HepG2 (cell line): Measurements from ENCODE around the gene ZNF444. TPM values are rescaled to one million over a fixed set of nuclear protein-coding genes. Genes with fewer than 3 reads are reported as not detected.
A peak's percentile ranks its signal among the peaks of the same experiment; 100 is the strongest.

Experiments used
- CEBPB ChIP-seq: IDR thresholded peaks from 2 replicates; pipeline ENCODE4 v1.6.1; 2011; ENCODE audit warnings: low read depth, low read length, improper control_type of control experiment, borderline replicate concordance
- DBP ChIP-seq: sonication (generic); formaldehyde crosslinking; IDR thresholded peaks from 2 replicates; pipeline ENCODE4 v1.4.0; 2020; ENCODE audit warnings: missing genetic modification reagents; ENCODE audit errors: not compliant biosample characterization
- HOMEZ ChIP-seq: IDR thresholded peaks from 2 replicates; pipeline ENCODE4 v1.6.1; 2016; ENCODE audit warnings: low read depth
- ISL2 ChIP-seq: sonication (generic); formaldehyde crosslinking; IDR thresholded peaks from 2 replicates; pipeline ENCODE4 v1.5.0; 2020; ENCODE audit warnings: missing genetic modification reagents
- KLF15 ChIP-seq: sonication (generic); formaldehyde crosslinking; IDR thresholded peaks from 2 replicates; pipeline ENCODE4 v1.8.1; 2023; ENCODE audit warnings: borderline replicate concordance, mild to moderate bottlenecking, inconsistent platforms, missing genetic modification reagents, mixed read lengths
- MAFG ChIP-seq: sonication (generic); formaldehyde crosslinking; IDR thresholded peaks from 2 replicates; pipeline ENCODE4 v1.5.1; 2020; ENCODE audit warnings: mild to moderate bottlenecking, missing genetic modification reagents
- MAX ChIP-seq: IDR thresholded peaks from 2 replicates; pipeline ENCODE4 v1.6.1; 2012; ENCODE audit warnings: inconsistent platforms
- NR1H2 ChIP-seq: sonication (generic); formaldehyde crosslinking; IDR thresholded peaks from 2 replicates; pipeline ENCODE4 v1.8.1; 2022; ENCODE audit warnings: low read depth, missing genetic modification reagents, borderline replicate concordance
- RERE ChIP-seq: IDR thresholded peaks from 2 replicates; pipeline ENCODE4 v1.6.1; 2016; ENCODE audit warnings: low read depth, missing genetic modification reagents, missing compliant biosample characterization
- SNRNP70 ChIP-seq: fragments of 200-400 bp; formaldehyde crosslinking; IDR thresholded peaks from 2 replicates; pipeline ENCODE4 v1.6.1; 2017; ENCODE audit warnings: mild to moderate bottlenecking, low read depth, low read length, moderate library complexity
- SRY ChIP-seq: sonication (generic); formaldehyde crosslinking; IDR thresholded peaks from 2 replicates; pipeline ENCODE4 v1.8.0; 2022; ENCODE audit warnings: mild to moderate bottlenecking, missing genetic modification reagents
- U2AF2 ChIP-seq: fragments of 200-400 bp; formaldehyde crosslinking; IDR thresholded peaks from 2 replicates; pipeline ENCODE4 v1.6.1; 2017; ENCODE audit warnings: low read depth, mild to moderate bottlenecking, low read length
- ZBTB25 ChIP-seq: IDR thresholded peaks from 2 replicates; pipeline ENCODE4 v1.6.1; 2018; ENCODE audit warnings: missing genetic modification reagents
- ZBTB44 ChIP-seq: sonication (generic); formaldehyde crosslinking; IDR thresholded peaks from 2 replicates; pipeline ENCODE4 v1.4.0; 2020; ENCODE audit warnings: missing genetic modification reagents
- ZNF136 ChIP-seq: sonication (generic); formaldehyde crosslinking; IDR thresholded peaks from 2 replicates; pipeline ENCODE4 v1.8.1; 2022; ENCODE audit warnings: low read depth, mild to moderate bottlenecking, moderate library complexity, missing genetic modification reagents
- ZNF292 ChIP-seq: sonication (generic); formaldehyde crosslinking; IDR thresholded peaks from 2 replicates; pipeline ENCODE4 v1.8.1; 2022; ENCODE audit warnings: mild to moderate bottlenecking, low read depth, missing genetic modification reagents, borderline replicate concordance
- ZNF546 ChIP-seq: sonication (generic); formaldehyde crosslinking; conservative IDR thresholded peaks from 2 replicates; pipeline ENCODE4 v1.8.1; 2023; ENCODE audit warnings: mild to moderate bottlenecking, missing genetic modification reagents
- ZNF709 ChIP-seq: sonication (generic); formaldehyde crosslinking; IDR thresholded peaks from 2 replicates; pipeline ENCODE4 v1.5.0; 2020; ENCODE audit warnings: mild to moderate bottlenecking, missing genetic modification reagents
- ZNF792 ChIP-seq: IDR thresholded peaks from 2 replicates; pipeline ENCODE4 v1.6.1; 2016
- polyA plus RNA-seq, 8 experiments: library from polyadenylated mRNA; depleted of rRNA in 3 of 8; stranded (reverse) in 7 of 8; unstranded in 1 of 8; fragments of >200 nt; fragmentation: Illumina TruSeq in 4 of 8; extraction: Trizol in 4 of 8; gene quantifications; 2 replicates each; pipeline versions ENCODE4 v1.2.1 to v1.2.3, GENCODE V29; 2011 to 2016; ENCODE audit warnings: low read depth in 4 of 8, missing spikeins in 1 of 8, mixed read lengths in 1 of 8; ENCODE audit not compliant: insufficient read depth in 1 of 8
- total RNA-seq, 5 experiments: library from RNA; depleted of rRNA; stranded (reverse); fragments of >200 nt; fragmentation: Illumina TruSeq; extraction: Trizol; gene quantifications; 2 replicates each; pipeline ENCODE4 v1.2.3, GENCODE V29; 2016; ENCODE audit warnings: low read depth in 1 of 5

ZNF444 gene
- total and polyA plus RNA-seq, 2 of the 13 experiments (the other 11 are each of a cell fraction or from before 2014, with no cell fraction given) = 27.4 to 30.3 TPM

- TF ChIP-seq ZNF292 (CRISPR knock-in tag) = no peak
- TF ChIP-seq MAFG (CRISPR knock-in tag) = no peak
- 0 out of 2 replicates have a peak, but pooled peaks have one; percentile 45 for TF ChIP-seq ZBTB25
- no peak for TF ChIP-seq DBP (CRISPR knock-in tag)
- TF ChIP-seq NR1H2 (CRISPR knock-in tag) = no peak
- 0 out of 2 replicates have a peak, but pooled peaks have one; percentile 27 for TF ChIP-seq ISL2 (CRISPR knock-in tag)
- TF ChIP-seq ZNF136 (CRISPR knock-in tag) = no peak
- TF ChIP-seq SRY (CRISPR knock-in tag) = no peak
- no peak for TF ChIP-seq U2AF2
- TF ChIP-seq SNRNP70 = no peak
- 0 out of 2 replicates have a peak, but pooled peaks have one; percentile 28 for TF ChIP-seq HOMEZ (CRISPR knock-in tag)
- no peak for TF ChIP-seq ZNF792
- TF ChIP-seq ZNF546 (CRISPR knock-in tag) = no peak
- no peak for TF ChIP-seq ZNF709
- TF ChIP-seq KLF15 (CRISPR knock-in tag) = no peak
- TF ChIP-seq ZBTB44 (CRISPR knock-in tag) = no peak
- no peak for TF ChIP-seq CEBPB
- no peak for TF ChIP-seq RERE (CRISPR knock-in tag)
- peak; percentile 85 for TF ChIP-seq MAX
Observed at GRCh38 chr19:56105090-56105701, 35.9 kb upstream of the ZNF444 start (continued).
